ENCODE measurements around the gene SRSF12.
A peak's percentile ranks its signal among the peaks of the same experiment; 100 is the strongest.

SRSF12 gene

DNA sequence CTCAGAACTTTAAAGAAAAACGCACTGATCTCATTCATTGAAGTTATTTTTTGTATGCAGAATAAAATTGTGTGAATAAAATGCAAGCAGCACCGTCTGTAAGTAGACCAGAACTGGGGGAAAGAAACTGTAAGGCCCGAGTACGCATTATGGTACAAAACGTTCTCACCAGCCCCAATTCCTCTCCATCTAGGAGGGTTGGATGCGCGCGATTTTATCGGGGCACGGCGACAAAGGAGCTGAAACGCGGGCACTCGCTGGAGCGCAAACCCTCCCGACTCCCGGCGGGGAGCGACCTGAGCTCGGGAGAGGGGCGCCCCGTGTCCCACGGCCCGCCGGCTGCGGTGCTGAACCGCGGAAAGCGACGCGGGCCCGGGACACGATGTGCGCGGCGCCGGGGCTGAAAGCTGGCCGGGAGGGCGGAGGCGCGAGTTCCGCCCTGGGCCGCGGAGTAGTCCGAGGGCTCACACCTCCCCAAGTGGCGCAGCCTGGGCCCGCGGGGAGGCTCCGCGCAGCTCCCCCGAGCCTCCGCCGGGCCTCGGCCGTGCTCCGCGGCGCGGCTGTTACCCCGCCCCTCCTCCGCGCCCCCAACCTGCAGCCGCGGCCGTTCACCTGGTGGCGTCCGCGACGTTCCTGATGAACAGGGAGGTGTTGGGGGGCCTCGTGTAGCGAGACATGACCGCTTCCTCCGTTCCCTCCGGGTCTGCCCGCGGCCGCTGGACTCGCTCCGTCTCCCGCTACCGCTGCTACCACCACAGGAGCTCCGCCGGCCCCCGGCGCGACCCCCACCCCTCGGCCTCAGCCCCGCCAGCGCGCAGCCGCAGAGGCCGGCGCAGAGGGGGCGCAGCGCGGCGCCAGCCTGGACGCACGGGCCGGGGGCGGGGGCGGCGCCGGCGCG is at the start of gene SRSF12:
Gene SRSF12 (minus strand): TSS at position 861 of the 898 bp plus-strand sequence. CDS start 184 bp downstream, at position 677.
- DNase-seq (ENCODE audit: low read depth in 2 of 2) = peak; percentile 21 to 30

- DNase-seq (ENCODE audit: low read depth in 2 of 2) = no peak
Observed at GRCh38 chr6:89162047-89162371, 44.1 kb upstream of the SRSF12 start.

DNA sequence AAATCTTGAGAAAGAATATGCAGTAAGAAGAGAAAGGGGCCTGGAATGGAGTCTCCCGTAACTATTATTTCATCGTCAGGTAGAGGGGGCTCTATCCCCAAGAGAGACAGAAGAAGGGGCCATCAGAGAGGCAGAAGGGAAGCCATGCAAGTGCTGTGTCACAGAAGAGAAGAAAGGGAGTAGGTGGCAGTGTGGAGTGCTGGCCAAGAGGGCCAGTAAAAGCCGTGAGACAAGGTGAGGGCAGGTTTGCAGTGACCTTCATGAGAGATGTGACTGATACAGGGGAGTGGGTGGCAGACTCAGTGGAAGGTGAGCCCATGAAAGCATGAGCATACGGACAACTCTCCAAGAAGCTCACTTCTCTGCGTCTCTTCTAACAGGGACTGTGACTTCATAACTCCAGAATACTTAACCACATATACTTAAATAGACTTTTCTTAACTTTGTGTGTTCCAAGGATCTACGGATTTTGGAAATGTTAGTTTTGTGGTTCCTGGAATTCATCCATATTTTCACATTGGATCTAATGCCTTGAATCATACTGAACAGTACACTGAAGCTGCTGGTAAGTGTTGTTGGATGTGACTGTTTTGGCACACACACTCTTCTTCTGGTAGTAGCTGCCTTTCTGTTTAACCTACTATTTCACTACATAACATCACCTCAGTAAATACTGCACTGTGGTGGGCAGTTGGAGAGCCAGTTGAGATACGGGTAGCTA is 43.6 kb upstream of the SRSF12 start:
- DNase-seq (ENCODE audit: low read depth in 2 of 2) = no peak

- no peak for DNase-seq (ENCODE audit: low read depth in 2 of 2)
Observed at GRCh38 chr6:89160331-89161092, 42.6 kb upstream of the SRSF12 start.

GRCh38 chr6:89154131-89154530 is 36.3 kb upstream of the SRSF12 start:
- no peak for DNase-seq (ENCODE audit: low read depth in 2 of 2)

GRCh38 chr6:89148016-89148750 is 30.3 kb upstream of the SRSF12 start:
- DNase-seq (ENCODE audit: low read depth in 2 of 2) = peak; percentile 12 to 32

DNA sequence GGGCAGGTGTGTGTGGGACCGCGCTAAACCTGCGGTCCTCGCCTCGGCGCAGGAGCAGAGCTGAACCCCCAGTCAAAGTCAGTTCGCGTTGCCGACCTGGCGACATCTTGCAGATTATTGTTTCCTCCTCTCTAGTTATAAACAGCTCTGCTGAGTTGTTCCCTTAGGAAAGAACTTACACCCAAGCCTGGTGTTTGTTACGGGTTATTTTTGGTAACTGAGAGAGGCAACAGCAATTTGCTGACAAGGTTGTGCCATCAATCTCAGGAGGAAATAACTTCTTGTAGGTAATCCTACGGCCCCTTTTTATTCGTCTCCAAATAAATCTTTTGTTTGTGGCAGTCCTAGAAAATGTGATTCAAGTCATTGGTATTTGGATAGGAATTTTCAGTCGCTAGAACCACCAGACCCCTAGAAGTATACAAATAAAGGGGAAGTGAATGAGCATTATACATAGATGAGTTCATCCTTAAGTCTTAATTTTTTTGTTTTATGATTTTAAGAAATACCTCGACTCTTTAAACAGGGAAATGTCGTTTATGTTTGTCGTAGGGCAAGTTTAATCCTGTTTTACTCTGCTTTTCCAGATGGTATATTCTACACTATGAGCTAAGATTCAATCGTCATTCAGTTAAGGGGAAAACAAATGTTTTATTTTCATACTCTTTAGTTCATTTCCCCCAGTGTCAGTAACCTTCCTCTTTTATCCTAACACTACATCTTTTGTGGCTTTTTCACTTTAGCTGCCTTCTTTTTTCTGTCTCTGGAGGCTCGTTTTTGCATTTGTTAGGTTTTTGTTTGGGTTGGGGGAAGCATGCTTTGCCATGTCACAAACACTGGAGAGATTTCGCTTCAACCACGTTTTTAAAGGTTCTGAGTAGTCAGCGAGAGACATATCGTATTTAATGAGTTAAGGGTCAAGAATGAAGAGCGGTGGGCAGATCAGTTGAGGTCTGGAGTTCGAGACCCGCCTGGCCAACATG is 29.1 kb upstream of the SRSF12 start:
- DNase-seq (ENCODE audit: low read depth in 2 of 2) = peak in 1 of 2 donors; percentile 7

- DNase-seq (ENCODE audit: low read depth in 2 of 2) = peak; percentile 51 to 68
Observed at GRCh38 chr6:89145956-89146717, 28.3 kb upstream of the SRSF12 start, which contains the start of gene PM20D2. Gene PM20D2, plus strand, starts transcription at chr6:89146055. Its CDS starts 90 bp downstream, at chr6:89146145.

GRCh38 chr6:89145091-89145955 is 27.5 kb upstream of the SRSF12 start:
- no peak for DNase-seq (ENCODE audit: low read depth in 2 of 2)

DNA sequence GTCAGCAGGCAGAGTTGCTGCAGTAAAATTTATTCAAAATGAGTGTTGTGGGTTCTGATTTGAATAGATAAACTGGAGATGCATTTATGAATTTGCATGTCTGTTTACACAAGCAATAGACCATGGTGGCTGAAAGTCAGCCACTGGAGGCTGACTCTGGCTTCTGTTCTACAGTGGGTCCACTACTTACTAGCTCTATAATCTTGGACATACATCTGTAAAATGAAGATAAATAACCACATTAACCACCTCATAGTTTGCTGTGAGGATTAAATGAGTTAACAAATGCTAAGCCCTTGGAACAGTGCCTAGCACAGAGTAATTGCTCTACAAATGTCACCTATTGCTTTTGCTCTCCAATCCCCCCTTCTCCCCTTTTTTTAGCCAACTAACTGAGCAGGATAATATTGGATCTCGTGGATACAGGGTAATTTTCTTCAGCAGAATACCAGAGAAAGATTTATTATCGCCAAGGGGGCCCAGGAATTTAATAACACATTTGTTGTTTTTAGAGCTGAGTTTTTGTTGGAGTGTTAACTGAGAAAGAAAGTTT is 26.6 kb upstream of the SRSF12 start:
- no peak for DNase-seq (ENCODE audit: low read depth in 2 of 2)

- DNase-seq (ENCODE audit: low read depth in 2 of 2) = no peak
Observed at GRCh38 chr6:89140347-89141156, 22.7 kb upstream of the SRSF12 start.

- DNase-seq (ENCODE audit: low read depth in 2 of 2) = no peak
Observed at GRCh38 chr6:89139509-89140346, 21.9 kb upstream of the SRSF12 start.

GRCh38 chr6:89138173-89138572 is 20.3 kb upstream of the SRSF12 start:
- no peak for DNase-seq (ENCODE audit: low read depth in 2 of 2)

DNA sequence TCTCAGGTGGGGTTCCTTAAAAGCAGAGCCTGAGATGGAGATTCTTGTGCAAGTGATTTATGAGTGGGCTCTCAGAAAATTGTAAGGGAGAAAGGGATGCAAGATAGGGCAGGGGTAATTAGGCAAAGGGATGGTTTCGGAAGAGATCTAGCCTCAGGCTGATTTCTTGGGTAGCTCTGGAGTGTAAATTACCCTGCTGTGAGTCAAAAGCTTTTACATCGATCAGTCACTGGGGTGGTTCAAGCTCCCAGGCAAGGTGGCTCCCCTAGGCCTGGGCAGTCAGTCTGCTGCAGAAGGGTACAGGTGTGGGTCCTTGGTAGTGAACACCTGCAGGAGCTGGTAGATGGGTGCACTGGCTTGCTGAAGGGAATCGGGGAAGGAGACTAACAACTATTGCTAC is 16.9 kb upstream of the SRSF12 start:
- no peak for DNase-seq (ENCODE audit: low read depth in 2 of 2)

- DNase-seq (ENCODE audit: low read depth in 2 of 2) = no peak
Observed at GRCh38 chr6:89133981-89134380, 16.1 kb upstream of the SRSF12 start.

DNA sequence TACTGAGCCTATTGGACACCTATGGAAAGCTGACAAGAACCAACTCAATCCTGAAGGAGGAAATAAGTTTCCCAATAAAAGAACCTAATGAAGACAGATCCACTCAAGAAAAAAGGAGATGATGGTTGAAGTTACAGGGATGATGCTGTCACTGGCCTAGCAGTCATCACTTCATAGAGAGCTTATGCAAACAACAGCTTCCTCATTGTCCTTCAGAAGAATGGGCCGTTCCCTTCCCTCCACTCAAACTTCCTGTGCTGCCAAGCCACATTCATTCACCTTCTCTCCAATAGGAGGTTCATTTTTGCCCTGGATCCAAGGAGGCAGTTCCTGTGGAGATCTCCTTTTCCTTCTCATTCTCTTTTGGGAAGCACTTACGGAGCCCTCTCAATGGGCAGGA is 14.2 kb upstream of the SRSF12 start:
- no peak for DNase-seq (ENCODE audit: low read depth in 2 of 2)
